Neuronal stem cell (in vitro differentiated cells): ENCODE data around the gene ZCCHC7.

Experiments
- DNase-seq: peaks from one replicate; pipeline ENCODE4 v3.0.0-alpha.2; 2013; ENCODE audit warnings: low spot score
- H2AFZ ChIP-seq: one replicate; pipeline ENCODE4 v1.6.1; 2013; ENCODE audit warnings: mild to moderate bottlenecking, low read length, inconsistent platforms
- H2AK5ac ChIP-seq: 2 replicates; pipeline ENCODE4 v1.6.1; 2013; ENCODE audit warnings: low read depth, mild to moderate bottlenecking, inconsistent platforms, low read length, moderate library complexity, mixed read lengths
- H2BK120ac ChIP-seq: 2 replicates; pipeline ENCODE4 v1.6.1; 2013; ENCODE audit warnings: low read depth, mild to moderate bottlenecking, inconsistent platforms, low read length, moderate library complexity, mixed read lengths
- H2BK12ac ChIP-seq: one replicate; pipeline ENCODE4 v1.6.1; 2013; ENCODE audit warnings: low read length, inconsistent platforms
- H2BK15ac ChIP-seq: 2 replicates; pipeline ENCODE4 v1.6.1; 2013; ENCODE audit warnings: mild to moderate bottlenecking, low read length, inconsistent platforms, mixed read lengths
- H2BK5ac ChIP-seq: one replicate; pipeline ENCODE4 v1.6.1; 2013; ENCODE audit warnings: inconsistent platforms, mild to moderate bottlenecking, low read length, moderate library complexity
- H3K14ac ChIP-seq: one replicate; pipeline ENCODE4 v1.6.1; 2013; ENCODE audit warnings: low read length, inconsistent platforms
- H3K18ac ChIP-seq: 2 replicates; pipeline ENCODE4 v1.6.1; 2013; ENCODE audit warnings: low read length, inconsistent platforms
- H3K23ac ChIP-seq: 2 replicates; pipeline ENCODE4 v1.6.1; 2013; ENCODE audit warnings: low read depth, mild to moderate bottlenecking, mixed read lengths, low read length, inconsistent platforms; ENCODE audit not compliant: poor library complexity
- H3K27ac ChIP-seq: replicated peaks from 3 replicates; pipeline ENCODE4 v1.5.1; 2013; ENCODE audit warnings: low read length, inconsistent platforms
- H3K27me3 ChIP-seq, 3 experiments: 2 replicates each; pipeline ENCODE4 v1.6.1; 2013; ENCODE audit warnings: low read length in 3 of 3, mild to moderate bottlenecking in 2 of 3, inconsistent platforms in 1 of 3, low read depth in 1 of 3, mixed read lengths in 1 of 3, moderate library complexity in 1 of 3; ENCODE audit not compliant: control insufficient read depth in 3 of 3, insufficient read depth in 3 of 3
- H3K36me3 ChIP-seq, 2 donors: replicated peaks in 1 of 2; 2 replicates each; pipeline ENCODE4 v1.6.1; 2013; ENCODE audit warnings: low read length in 2 of 2; ENCODE audit not compliant: control insufficient read depth in 2 of 2, insufficient read depth in 2 of 2
- H3K4ac ChIP-seq: 2 replicates; pipeline ENCODE4 v1.6.1; 2013; ENCODE audit warnings: inconsistent platforms, mild to moderate bottlenecking, low read length, moderate library complexity
- H3K4me1 ChIP-seq, 2 donors: 1 replicate in 1 of 2; 2 replicates in 1 of 2; pipeline ENCODE4 v1.6.1; 2013; ENCODE audit warnings: low read length in 2 of 2, low read depth in 1 of 2; ENCODE audit not compliant: control insufficient read depth in 2 of 2, insufficient read depth in 1 of 2
- H3K4me2 ChIP-seq: one replicate; pipeline ENCODE4 v1.6.1; 2013; ENCODE audit warnings: mild to moderate bottlenecking, low read length, inconsistent platforms; ENCODE audit not compliant: insufficient read depth, poor library complexity, severe bottlenecking
- H3K4me3 ChIP-seq, 2 donors: 2 replicates each; pipeline ENCODE4 v1.5.1; 2013; ENCODE audit warnings: low read length in 2 of 2, mild to moderate bottlenecking in 2 of 2, inconsistent platforms in 1 of 2, moderate library complexity in 1 of 2
- H3K79me1 ChIP-seq: one replicate; pipeline ENCODE4 v1.6.1; 2013; ENCODE audit warnings: low read depth, mild to moderate bottlenecking, inconsistent platforms, low read length, moderate library complexity
- H3K9ac ChIP-seq: one replicate; pipeline ENCODE4 v1.6.1; 2013; ENCODE audit warnings: mild to moderate bottlenecking, low read depth, low read length, inconsistent platforms; ENCODE audit not compliant: poor library complexity
- H3K9me3 ChIP-seq, 2 donors: replicated peaks in 1 of 2; 2 replicates each; pipeline versions ENCODE3 to v1.6.1; 2013; ENCODE audit warnings: low read length in 2 of 2, mild to moderate bottlenecking in 2 of 2, inconsistent platforms in 1 of 2, low read depth in 1 of 2, mixed read lengths in 1 of 2, moderate library complexity in 1 of 2; ENCODE audit not compliant: control insufficient read depth in 2 of 2, insufficient read depth in 1 of 2
- H4K8ac ChIP-seq: one replicate; pipeline ENCODE4 v1.6.1; 2013; ENCODE audit warnings: low read depth, mild to moderate bottlenecking, inconsistent platforms, low read length, moderate library complexity
- H4K91ac ChIP-seq: one replicate; pipeline ENCODE4 v1.6.1; 2013; ENCODE audit warnings: low read length, low read depth, mild to moderate bottlenecking, inconsistent platforms; ENCODE audit not compliant: poor library complexity
- WGBS, 2 donors: extraction: QIAGEN DNeasy Blood & Tissue Kit; methylation state at CpG; one replicate each; pipeline ENCODE4 v1.1.7; 2013; ENCODE audit warnings: missing lambda C conversion rate in 2 of 2, mixed read lengths in 1 of 2; ENCODE audit not compliant: insufficient read length in 2 of 2, insufficient replicate concordance in 1 of 2; ENCODE audit errors: extremely low coverage in 2 of 2; 5-methylcytosine and 5-hydroxymethylcytosine counted together

Gene ZCCHC7

DNA sequence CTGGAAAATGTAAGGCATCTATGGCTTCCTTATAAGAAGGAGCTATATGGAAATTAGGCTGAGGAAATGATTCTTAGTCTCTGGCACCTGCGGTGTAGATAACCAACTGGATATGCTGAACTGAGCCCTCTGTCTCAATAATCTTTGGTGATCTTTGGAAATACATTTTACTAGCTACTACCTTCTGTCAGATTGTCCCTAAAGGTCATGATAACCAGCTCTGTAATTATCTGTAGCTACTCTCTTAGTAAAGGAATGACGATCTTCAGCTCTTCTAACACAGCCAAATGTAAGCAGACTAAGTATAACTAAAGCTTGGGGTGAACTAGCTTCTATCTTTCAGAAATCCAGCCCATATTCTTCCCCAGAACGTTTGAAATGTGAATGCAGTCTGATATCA is 177.2 kb downstream of the ZCCHC7 start:
- Histone ChIP-seq H3K4me1 (peaks cover 2 to 32% of the 10 kb centered on the region in 2 donors), H4K8ac (no peak overlapping the region), H3K9ac (no peak overlapping the region), H3K27ac (no peak overlapping the region), H3K9me3 (no peaks in the 10 kb centered on the region), H3K79me1 (peaks cover 3% of the 10 kb centered on the region), H2BK12ac (no peak overlapping the region), H2BK15ac (no peak overlapping the region), H3K18ac (no peak overlapping the region), H3K14ac (no peak overlapping the region), H2BK120ac (no peak overlapping the region), H2BK5ac (no peak overlapping the region), H2AK5ac (no peak overlapping the region), H3K27me3 (no peaks in the 10 kb centered on the region), H3K4me3 (no peak overlapping the region), H3K23ac (no peak overlapping the region), H3K4me2 (no peak overlapping the region), H2AFZ (no peak overlapping the region), H3K4ac (no peak overlapping the region), H3K36me3 (no peaks in the 10 kb centered on the region), H4K91ac (no peak overlapping the region)
- DNase-seq: no peak
- WGBS, 2 donors: no CpG with 5 or more reads among the region's 3 CpGs

DNA sequence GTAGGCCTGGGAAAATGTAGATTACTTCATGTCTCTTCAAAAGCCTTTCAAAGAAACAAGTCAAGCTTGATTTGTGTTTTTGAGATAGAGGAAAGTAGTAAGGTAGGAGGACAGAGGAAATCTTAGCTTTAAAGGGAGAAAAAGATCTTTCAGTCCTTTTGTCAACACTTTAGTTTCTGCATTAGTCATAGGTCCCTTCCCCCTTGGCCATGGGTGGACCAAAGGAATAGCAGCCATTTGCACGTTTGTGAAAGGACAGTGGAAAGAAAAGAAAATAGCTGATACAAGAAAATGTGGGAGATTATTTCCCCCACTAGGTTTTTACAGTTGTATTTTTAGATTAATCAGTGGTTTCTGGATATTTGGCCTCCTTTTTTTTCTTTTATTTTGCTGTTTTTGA is 180.2 kb downstream of the ZCCHC7 start:
- Histone ChIP-seq H3K23ac (no peak overlapping the region), H3K18ac (no peak overlapping the region), H2BK15ac (no peak overlapping the region), H2AFZ (no peak overlapping the region), H4K8ac (no peak overlapping the region), H3K27me3 (no peaks in the 10 kb centered on the region), H3K14ac (no peak overlapping the region), H3K36me3 (peaks cover 0 to 22% of the 10 kb centered on the region in 2 donors), H3K4me2 (no peak overlapping the region), H3K9me3 (no peaks in the 10 kb centered on the region), H3K4me3 (no peak overlapping the region), H3K4ac (no peak overlapping the region), H2BK5ac (no peak overlapping the region), H3K9ac (no peak overlapping the region), H3K79me1 (peaks cover 3% of the 10 kb centered on the region), H3K4me1 (peaks cover 0 to 11% of the 10 kb centered on the region in 2 donors), H2BK120ac (no peak overlapping the region), H2BK12ac (no peak overlapping the region), H4K91ac (no peak overlapping the region), H3K27ac (no peak overlapping the region), H2AK5ac (no peak overlapping the region)
- no peak for DNase-seq
- no CpG with 5 or more reads among the region's 1 CpG for WGBS, 2 donors

DNA sequence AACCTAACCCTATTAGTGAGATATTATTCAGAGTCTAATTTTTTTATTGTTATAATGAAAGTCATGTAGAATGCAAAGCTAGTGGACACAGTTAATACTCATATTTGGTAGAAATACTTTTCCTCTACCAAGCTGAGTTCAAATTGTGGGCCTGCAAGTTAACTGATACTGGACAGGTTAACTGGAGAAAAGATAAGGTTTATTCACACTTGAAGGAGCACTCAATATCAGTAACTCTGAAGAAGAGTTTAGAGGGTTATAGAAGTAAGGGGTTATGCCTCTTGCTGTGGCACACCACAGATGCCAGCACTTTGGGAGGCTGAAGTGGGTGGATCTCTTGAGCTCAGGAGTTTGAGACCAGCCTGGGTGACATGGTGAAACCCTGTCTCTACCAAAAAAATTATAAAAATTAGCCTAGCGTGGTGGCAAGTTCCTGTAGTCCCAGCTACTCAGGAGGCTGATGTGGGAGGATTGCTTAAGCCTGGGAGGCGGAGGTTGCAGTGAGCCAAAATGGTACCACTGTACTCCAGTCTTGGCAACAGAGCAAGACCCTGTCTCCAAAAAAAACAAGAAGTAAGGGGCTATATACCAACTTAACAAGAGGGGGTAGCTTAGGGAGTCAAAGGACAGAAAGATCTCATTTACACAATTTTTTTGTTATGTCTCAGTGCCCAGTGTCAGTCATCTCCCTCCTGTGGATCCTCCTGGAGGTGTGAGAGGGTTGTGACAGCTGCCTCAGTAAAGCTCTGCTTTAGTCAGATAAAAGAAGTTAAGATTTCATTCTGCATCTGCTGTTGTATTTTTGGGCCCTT is 180.9 kb downstream of the ZCCHC7 start:
- H3K27me3 ChIP-seq: no peaks in the 10 kb centered on the region
- H3K79me1 ChIP-seq: peaks cover 3% of the 10 kb centered on the region
- no peak overlapping the region for H4K91ac ChIP-seq
- H2BK15ac ChIP-seq: no peak overlapping the region
- peaks cover 0 to 25% of the 10 kb centered on the region in 2 donors for H3K36me3 ChIP-seq
- WGBS, 2 donors: no CpG with 5 or more reads among the region's 2 CpGs
- H3K27ac ChIP-seq: no peak overlapping the region
- no peak overlapping the region for H3K4me3 ChIP-seq
- H2BK120ac ChIP-seq: no peak overlapping the region
- H3K4me1 ChIP-seq: peaks cover 0 to 11% of the 10 kb centered on the region in 2 donors
- H3K14ac ChIP-seq: no peak overlapping the region
- no peak overlapping the region for H3K18ac ChIP-seq
- H2AFZ ChIP-seq: no peak overlapping the region
- H2BK5ac ChIP-seq: no peak overlapping the region
- H3K23ac ChIP-seq: no peak overlapping the region
- no peaks in the 10 kb centered on the region for H3K9me3 ChIP-seq
- H3K4me2 ChIP-seq: no peak overlapping the region
- no peak overlapping the region for H3K9ac ChIP-seq
- no peak for DNase-seq
- no peak overlapping the region for H2BK12ac ChIP-seq
- H2AK5ac ChIP-seq: no peak overlapping the region
- no peak overlapping the region for H3K4ac ChIP-seq
- no peak overlapping the region for H4K8ac ChIP-seq

DNA sequence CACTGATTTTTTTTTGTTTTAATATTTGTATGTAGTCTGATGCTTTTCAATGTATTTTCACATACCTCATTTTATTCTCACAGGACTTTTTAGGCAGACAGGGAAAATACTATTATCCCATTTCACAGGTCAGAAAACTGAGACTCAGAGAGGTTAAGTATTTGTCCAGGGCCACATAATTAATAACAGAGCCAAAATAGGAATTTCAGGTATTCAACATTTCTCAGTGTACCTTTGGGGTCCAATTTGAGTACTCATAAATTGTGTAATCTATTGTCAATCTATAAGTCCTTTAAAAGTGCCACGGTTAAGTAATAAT is 181.4 kb downstream of the ZCCHC7 start:
- no peaks in the 10 kb centered on the region for H3K79me1 ChIP-seq
- no peak overlapping the region for H3K27ac ChIP-seq
- H4K8ac ChIP-seq: no peak overlapping the region
- H3K27me3 ChIP-seq: no peaks in the 10 kb centered on the region
- no peak overlapping the region for H2BK5ac ChIP-seq
- H3K18ac ChIP-seq: no peak overlapping the region
- no peak overlapping the region for H4K91ac ChIP-seq
- H3K14ac ChIP-seq: no peak overlapping the region
- no peak overlapping the region for H2BK15ac ChIP-seq
- no peaks in the 10 kb centered on the region for H3K9me3 ChIP-seq
- no peak overlapping the region for H2BK120ac ChIP-seq
- H3K4me1 ChIP-seq: peaks cover 0 to 11% of the 10 kb centered on the region in 2 donors
- H3K9ac ChIP-seq: no peak overlapping the region
- H3K36me3 ChIP-seq: peaks cover 0 to 27% of the 10 kb centered on the region in 2 donors
- WGBS, 2 donors: no CpG with 5 or more reads among the region's 1 CpG
- no peak overlapping the region for H2AK5ac ChIP-seq
- no peak overlapping the region for H3K23ac ChIP-seq
- no peak overlapping the region for H2AFZ ChIP-seq
- no peak for DNase-seq
- no peak overlapping the region for H3K4me3 ChIP-seq
- no peak overlapping the region for H2BK12ac ChIP-seq
- H3K4me2 ChIP-seq: no peak overlapping the region
- no peak overlapping the region for H3K4ac ChIP-seq
